GM18870 (cell line): Measurements from ENCODE around the gene SEMA3C.

Source experiments
- ATAC-seq: cut with Tn5 transposase; IDR thresholded peaks from one replicate; pipeline ENCODE4 v1.9.1; 2021; ENCODE audit warnings: moderate library complexity; ENCODE audit not compliant: unreplicated experiment

The SEMA3C gene

GRCh38 chr7:80785276-80785675, 133.6 kb downstream of the SEMA3C start:
- ATAC-seq: no peak

DNA sequence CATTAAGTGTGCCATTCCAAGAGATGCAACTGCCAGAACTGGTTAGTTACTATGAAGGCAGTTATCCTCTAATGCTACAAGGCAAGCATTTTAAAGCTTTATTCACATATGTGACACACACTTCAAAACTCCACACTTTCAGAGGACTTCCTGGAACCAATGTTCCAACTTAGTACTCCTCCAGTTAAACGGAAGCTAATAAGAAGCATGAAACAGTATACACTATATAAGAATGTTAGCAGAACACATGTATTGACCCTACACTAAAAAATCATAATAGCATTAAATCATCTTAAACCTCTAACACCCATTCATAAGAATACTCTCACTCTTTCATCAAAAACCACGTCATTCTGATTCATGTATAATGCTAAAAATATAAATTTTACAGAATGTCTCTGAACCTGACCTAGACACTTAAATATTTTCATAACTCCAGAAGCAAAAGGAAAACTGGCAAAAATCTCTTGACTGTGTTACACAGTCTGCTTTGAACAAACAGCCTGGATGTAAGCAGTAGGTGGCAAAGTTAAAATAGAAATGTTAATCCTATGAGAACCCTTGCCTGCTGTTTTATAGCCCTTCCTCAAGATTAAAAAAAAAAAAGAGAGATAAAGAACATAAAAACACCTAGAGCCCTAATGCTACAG, 135.0 kb downstream of the SEMA3C start:
- no peak for ATAC-seq

DNA sequence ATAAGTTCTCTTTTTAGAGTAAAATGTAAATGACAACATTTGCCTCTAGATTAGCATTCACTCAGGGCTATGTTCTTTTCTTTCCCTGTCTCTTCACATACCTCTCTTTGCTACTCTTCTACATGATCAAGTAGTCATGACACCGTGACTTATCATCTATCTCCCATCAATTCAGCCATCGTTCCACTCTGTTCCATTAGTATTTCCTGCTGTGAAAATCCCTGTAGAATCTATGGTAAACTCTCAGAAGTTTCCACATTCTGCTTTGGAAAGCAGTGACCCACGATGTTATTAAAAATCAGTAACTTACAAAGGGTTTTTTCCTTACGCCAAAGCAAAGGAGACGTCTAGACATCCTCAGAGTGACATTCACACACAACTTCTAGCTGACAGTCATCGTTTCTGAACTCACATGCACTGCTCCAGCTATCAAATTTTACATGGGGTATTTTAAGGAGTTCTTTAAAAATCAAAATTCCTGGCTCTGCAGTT, 135.6 kb downstream of the SEMA3C start:
- ATAC-seq: no peak

- no peak for ATAC-seq
Measured at GRCh38 chr7:80781561-80781979, 137.3 kb downstream of the SEMA3C start.

DNA sequence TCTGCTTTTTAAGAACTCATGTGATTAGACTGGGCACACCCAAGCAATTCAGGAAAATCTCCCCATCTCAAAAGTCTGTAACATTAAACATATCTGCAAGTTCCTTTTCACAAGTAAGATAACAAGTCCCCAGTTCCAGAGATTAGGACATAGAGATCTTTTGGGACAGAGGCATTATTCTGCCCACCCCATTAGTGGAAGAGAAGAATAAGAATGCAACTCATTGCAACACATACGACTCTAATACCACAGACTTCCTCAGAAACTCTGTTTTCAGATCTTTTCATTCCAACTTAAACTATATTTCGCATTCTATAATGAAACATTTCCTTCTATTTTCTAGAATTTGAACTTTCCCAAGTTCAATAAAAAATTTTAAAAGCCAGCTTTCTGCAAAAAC, 137.7 kb downstream of the SEMA3C start:
- ATAC-seq: no peak

DNA sequence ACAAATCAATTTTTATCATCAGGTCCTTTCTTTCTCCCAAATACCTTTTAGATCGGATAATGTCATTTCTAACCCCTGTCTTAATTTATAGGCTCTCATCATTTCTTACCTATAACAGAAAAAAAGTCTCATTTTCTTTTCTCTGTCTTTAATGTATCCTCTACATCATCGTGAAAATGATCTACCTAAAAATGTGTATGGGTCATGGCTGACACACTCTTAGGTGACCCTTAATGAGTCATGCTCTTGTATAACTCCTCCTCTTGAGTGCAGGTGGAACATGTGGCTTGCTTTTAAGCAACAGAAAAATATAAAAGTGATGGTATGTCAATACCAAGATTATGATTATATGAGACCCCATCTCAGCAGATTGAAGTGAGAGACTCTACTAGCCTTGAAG, 139.4 kb downstream of the SEMA3C start:
- no peak for ATAC-seq

DNA sequence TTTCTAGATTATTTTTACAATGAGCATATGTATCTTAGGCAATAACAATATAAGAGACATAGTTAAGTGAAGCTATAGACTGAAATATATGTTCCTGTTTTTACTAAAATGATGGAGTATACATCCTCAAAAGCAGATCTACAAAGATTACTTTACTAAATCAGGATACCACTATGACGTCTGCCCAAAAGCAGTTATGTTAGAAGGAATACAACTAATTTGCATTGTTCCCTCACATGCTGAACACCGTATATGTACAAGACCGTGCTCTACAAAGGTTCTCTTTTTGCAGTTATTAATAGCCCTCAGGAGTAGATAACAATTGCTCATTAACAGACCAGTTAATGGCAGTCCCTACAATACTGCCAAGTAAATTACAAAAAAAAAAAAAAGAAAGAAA, 143.0 kb downstream of the SEMA3C start:
- no peak for ATAC-seq

DNA sequence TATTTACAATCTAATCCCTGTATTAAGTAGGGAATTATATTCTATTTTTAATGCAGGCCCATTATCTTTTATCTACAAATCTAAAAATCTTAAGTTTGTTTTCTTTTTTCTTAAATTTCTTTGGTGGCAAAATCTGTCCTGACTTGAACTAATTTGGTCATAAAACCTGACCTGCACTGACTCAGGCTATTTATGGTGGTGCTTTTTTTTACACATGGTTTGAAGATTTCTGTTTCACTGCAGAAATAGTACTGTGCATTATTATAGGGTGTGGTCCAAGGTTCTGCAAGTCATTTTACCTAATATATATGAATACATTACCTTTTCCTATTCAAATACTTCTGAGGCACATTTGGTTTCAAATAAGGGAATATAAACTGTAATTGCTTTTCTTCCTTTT, 143.4 kb downstream of the SEMA3C start:
- ATAC-seq: no peak

- ATAC-seq: no peak
Measured at GRCh38 chr7:80774843-80775242, 144.0 kb downstream of the SEMA3C start.

DNA sequence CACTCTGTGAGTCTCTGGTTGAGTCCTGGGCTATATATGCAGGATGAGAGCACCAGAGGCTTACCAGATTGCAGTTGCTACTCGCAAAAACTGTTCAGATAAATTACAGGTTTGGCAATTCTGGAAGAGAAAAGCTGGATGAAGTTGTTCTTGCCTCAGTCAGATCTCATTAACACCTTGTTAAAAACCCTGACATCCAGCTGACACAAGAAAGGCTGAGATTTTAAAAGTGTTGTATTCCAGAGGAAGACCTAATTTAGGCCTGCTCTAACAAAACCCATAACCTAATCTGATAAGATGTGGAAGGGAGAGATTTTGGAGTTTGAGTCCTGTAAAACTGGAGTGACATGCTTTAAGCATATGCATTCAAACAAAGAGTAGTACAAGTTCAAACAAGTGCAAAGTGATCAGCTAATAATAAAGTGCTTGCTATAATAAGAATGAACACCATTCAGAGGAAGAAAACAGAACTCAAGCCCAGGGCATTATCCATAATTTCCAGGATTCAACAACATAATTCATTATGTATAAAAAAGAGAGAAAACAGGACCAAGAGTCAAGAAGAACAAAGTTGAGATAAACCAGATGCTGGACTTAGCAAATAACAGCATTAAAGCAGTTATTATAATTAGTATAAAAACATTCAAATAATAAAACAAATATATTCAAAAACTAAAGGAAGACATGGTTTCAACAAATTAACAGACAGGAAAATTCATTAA, 144.9 kb downstream of the SEMA3C start:
- ATAC-seq: no peak

- no peak for ATAC-seq
Measured at GRCh38 chr7:80772347-80772993, 146.4 kb downstream of the SEMA3C start.

DNA sequence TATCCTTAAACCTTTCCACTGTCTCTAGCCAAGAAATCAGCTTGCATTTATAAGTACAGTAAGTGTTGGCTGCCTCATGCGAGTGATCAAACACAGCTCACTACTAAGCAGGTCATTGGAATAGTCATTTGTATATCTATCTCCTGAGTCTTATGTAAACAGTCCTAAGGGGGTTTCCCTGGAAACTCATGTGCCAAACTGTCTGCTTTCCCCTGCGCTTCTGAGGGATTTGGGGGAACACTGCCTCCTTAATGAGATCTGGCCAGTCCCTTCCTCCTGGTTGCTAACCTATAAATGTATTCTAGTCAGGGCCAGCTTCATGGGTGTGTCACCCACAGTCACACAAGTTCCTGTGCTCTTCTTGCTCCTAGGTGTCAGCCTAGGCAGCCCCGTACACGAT, 147.3 kb downstream of the SEMA3C start:
- no peak for ATAC-seq

DNA sequence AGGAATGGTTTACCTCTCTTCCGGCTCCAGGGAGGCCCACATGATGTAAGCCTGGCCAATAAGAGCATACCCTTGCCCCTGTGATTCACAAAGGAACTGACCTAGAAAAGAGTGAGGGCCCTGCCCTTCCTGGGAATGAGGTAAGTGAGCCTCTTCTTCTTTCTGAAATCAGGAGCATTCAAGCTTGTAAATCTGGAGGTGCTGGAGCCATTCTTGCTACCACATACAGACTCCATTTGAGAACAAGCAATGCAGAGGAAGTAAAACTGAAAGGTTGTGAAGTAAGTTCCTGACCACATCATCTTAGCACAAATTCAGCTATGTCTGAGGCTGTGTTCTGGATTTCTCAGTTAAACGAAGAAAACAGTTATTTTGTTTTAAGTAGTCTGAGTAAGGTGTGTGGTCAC, 148.2 kb downstream of the SEMA3C start:
- ATAC-seq: peak; percentile 96

DNA sequence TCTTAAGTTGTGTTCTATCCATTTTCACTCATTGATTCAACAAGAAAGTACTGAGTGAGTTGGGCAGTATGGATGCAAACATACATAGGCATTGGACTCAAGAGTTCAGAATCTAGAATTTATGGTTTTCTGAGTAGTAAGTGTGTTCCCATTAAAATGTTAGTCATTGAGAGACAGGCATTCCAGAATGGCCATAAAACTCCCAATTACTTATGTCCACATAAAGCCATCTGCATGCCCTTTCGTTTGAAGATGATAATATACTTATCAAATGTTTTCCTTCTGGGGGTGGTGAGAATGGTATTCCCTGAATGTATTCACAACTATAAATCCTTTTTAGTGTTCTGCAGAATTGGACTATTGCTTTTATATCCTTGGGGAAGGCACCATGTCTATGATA, 148.8 kb downstream of the SEMA3C start:
- ATAC-seq: no peak

- no peak for ATAC-seq
Measured at GRCh38 chr7:80768756-80769155, 150.1 kb downstream of the SEMA3C start.

- no peak for ATAC-seq
Measured at GRCh38 chr7:80767654-80768053, 151.2 kb downstream of the SEMA3C start.

DNA sequence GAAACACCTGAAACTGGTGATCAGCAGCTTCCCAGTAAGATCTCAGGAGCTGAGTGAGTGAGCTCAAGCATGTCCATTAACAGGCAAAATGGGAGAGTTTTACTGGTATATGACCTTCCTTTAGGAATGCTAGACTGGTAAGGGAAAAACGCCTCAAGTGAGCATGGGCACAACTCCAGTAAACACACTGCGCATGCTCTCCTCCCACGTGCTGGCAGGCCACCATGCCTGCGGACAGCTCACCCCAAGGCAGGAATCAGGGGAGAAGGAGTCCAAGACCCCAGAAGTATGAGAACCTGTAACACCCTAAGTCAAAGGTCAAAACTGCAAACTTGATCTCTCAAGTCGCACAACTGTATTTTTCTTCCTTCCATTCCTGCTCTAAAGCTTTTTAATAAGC, 152.1 kb downstream of the SEMA3C start:
- no peak for ATAC-seq

GRCh38 chr7:80764132-80764531, 154.7 kb downstream of the SEMA3C start:
- ATAC-seq: no peak

DNA sequence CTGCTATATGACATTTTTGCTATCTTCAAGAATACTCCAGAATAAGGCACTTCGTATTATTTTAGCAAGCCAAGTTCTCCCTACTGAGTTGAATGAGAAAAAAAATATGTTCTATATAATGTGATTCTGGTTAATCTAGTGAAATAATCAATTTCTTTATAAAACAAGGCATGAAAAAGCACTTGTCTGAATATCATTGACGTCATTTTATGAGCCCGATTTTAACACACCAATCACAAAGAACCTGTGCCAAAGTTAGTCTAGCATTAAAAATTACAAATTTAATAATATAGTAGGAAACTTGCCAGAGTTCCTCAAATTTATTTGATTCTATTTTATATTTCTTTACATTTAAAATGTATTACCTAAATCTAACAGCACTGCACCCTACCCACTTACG, 155.1 kb downstream of the SEMA3C start:
- no peak for ATAC-seq

- ATAC-seq: no peak
Measured at GRCh38 chr7:80763289-80763688, 155.6 kb downstream of the SEMA3C start.

DNA sequence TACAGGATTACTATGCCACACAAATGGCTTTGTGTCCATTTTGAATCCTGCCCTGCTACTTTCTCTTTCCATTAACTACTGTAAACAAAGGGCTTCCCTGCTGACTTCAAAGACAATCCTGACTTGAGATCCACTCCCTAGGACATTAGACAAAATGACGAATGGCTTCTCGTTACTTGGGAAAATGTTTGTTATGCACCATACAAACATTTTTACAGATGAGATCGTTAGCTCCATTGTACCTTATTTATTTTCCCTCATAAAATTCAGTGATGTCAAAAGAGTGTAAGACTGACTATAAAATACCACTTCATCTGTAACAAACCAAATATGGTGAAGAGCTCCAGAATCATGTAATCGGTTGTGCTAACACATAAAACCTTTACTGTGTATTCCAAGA, 158.6 kb downstream of the SEMA3C start:
- no peak for ATAC-seq
